ENCODE results near the gene XYLB. TPM values are rescaled to one million over a fixed set of nuclear protein-coding genes. Genes with fewer than 3 reads are reported as not detected.

Gene XYLB
- total RNA-seq, 2 donors from 2014 or later: 4.7 to 6.3 TPM

- TF ChIP-seq CTCF (conservative IDR thresholded peaks at IDR 0.05): no peak
- WGBS, 2 experiments (ENCODE audit: insufficient coverage in 1 of 2, insufficient read length in 1 of 2): 93 to 100% methylated on average over 2 to 9 of the region's 9 CpGs
- H3K27me3 Mint-ChIP-seq (ENCODE audit: insufficient read depth): no peaks in the 10 kb centered on the region
Observed at GRCh38 chr3:38362825-38363224, 16.2 kb downstream of the XYLB start.

GRCh38 chr3:38364721-38365400 is 18.3 kb downstream of the XYLB start:
- no peaks in the 10 kb centered on the region for H3K27me3 Mint-ChIP-seq (ENCODE audit: insufficient read depth)
- WGBS, 2 experiments (ENCODE audit: insufficient coverage in 1 of 2, insufficient read length in 1 of 2): 97 to 100% methylated on average over 6 of the region's 6 CpGs
- no peaks in the 10 kb centered on the region for H3K4me1 Mint-ChIP-seq
- H3K9me3 Mint-ChIP-seq: peaks cover 10% of the 10 kb centered on the region
- Histone ChIP-seq H3K27me3 (ENCODE audit: control insufficient read depth, insufficient read depth, low read length, poor library complexity, severe bottlenecking) (no peaks in the 10 kb centered on the region), H3K4me1 (ENCODE audit: control insufficient read depth, insufficient read depth, low read length) (no peaks in the 10 kb centered on the region), H3K4me3 (ENCODE audit: low read length) (no peak overlapping the region), H3K9ac (ENCODE audit: extremely low read depth, low read length, poor library complexity, severe bottlenecking) (no peak overlapping the region), H3K9me3 (ENCODE audit: control insufficient read depth, low read length) (peaks cover 12% of the 10 kb centered on the region), H3K36me3 (ENCODE audit: control insufficient read depth, insufficient read depth, low read length) (peaks cover 5% of the 10 kb centered on the region), H3K27ac (ENCODE audit: low read depth, low read length) (no peak overlapping the region)
- no peak for DNase-seq
- no peak for TF ChIP-seq CTCF (conservative IDR thresholded peaks at IDR 0.05)
- peaks cover 37% of the 10 kb centered on the region for H3K36me3 Mint-ChIP-seq (ENCODE audit: low read depth)
- no peak overlapping the region for H3K4me3 Mint-ChIP-seq
- no peak overlapping the region for H3K27ac Mint-ChIP-seq

More at GRCh38 chr3:38362825-38363224, 16.2 kb downstream of the XYLB start:
- no peak overlapping the region for H3K27ac ChIP-seq (ENCODE audit: low read depth, low read length)
- no peak for DNase-seq
- peaks cover 25% of the 10 kb centered on the region for H3K9me3 ChIP-seq (ENCODE audit: control insufficient read depth, low read length)
- peaks cover 3% of the 10 kb centered on the region for H3K36me3 ChIP-seq (ENCODE audit: control insufficient read depth, insufficient read depth, low read length)
- Mint-ChIP-seq H3K27ac (no peak overlapping the region), H3K9me3 (peaks cover 20% of the 10 kb centered on the region), H3K4me1 (no peaks in the 10 kb centered on the region), H3K36me3 (ENCODE audit: low read depth) (peaks cover 33% of the 10 kb centered on the region), H3K4me3 (no peak overlapping the region)
- H3K4me1 ChIP-seq (ENCODE audit: control insufficient read depth, insufficient read depth, low read length): no peaks in the 10 kb centered on the region
- H3K9ac ChIP-seq (ENCODE audit: extremely low read depth, low read length, poor library complexity, severe bottlenecking): no peak overlapping the region
- H3K4me3 ChIP-seq (ENCODE audit: low read length): no peak overlapping the region
- no peaks in the 10 kb centered on the region for H3K27me3 ChIP-seq (ENCODE audit: control insufficient read depth, insufficient read depth, low read length, poor library complexity, severe bottlenecking)

GRCh38 chr3:38365469-38366062 is 19.0 kb downstream of the XYLB start:
- H3K4me3 ChIP-seq (ENCODE audit: low read length): no peak overlapping the region
- no peaks in the 10 kb centered on the region for H3K4me1 ChIP-seq (ENCODE audit: control insufficient read depth, insufficient read depth, low read length)
- Mint-ChIP-seq H3K36me3 (ENCODE audit: low read depth) (peaks cover 38% of the 10 kb centered on the region), H3K9me3 (peaks cover 8% of the 10 kb centered on the region), H3K4me1 (no peaks in the 10 kb centered on the region), H3K4me3 (no peak overlapping the region), H3K27ac (no peak overlapping the region), H3K27me3 (ENCODE audit: insufficient read depth) (no peaks in the 10 kb centered on the region)
- peaks cover 6% of the 10 kb centered on the region for H3K36me3 ChIP-seq (ENCODE audit: control insufficient read depth, insufficient read depth, low read length)
- H3K27ac ChIP-seq (ENCODE audit: low read depth, low read length): no peak overlapping the region
- 92 to 93% methylated on average over 12 to 13 of the region's 13 CpGs for WGBS, 2 experiments (ENCODE audit: insufficient coverage in 1 of 2, insufficient read length in 1 of 2)
- H3K27me3 ChIP-seq (ENCODE audit: control insufficient read depth, insufficient read depth, low read length, poor library complexity, severe bottlenecking): no peaks in the 10 kb centered on the region
- H3K9ac ChIP-seq (ENCODE audit: extremely low read depth, low read length, poor library complexity, severe bottlenecking): no peak overlapping the region
- peaks cover 7% of the 10 kb centered on the region for H3K9me3 ChIP-seq (ENCODE audit: control insufficient read depth, low read length)
- no peak for TF ChIP-seq CTCF (conservative IDR thresholded peaks at IDR 0.05)
- DNase-seq: no peak

Data from endodermal cell (in vitro differentiated cells).